GM18519 (cell line): ENCODE results near the gene C1orf198.

Source experiments
- ATAC-seq: cut with Tn5 transposase; IDR thresholded peaks from one replicate; pipeline ENCODE4 v1.9.1; 2021; ENCODE audit warnings: mild to moderate bottlenecking, moderate library complexity; ENCODE audit not compliant: unreplicated experiment, low FRiP score

The C1orf198 gene

DNA sequence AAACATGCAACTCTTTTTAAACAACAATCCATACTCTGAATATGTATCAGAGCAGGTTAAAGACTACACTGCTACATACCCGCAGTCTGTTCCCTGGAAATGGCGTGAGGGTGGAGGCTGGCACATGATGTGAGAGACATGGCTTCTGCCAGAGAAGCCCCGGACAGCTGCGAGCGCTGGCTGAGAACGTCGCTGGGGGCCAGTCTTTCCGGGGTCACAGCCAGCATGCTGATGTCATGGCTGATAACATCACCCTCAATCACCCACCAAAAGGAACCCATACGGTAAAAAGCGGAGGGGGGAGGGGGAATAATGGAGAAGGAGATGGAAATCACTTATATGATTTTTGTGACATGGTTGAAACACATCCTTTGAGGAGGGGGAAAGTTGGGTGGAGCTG, 29.1 kb downstream of the C1orf198 start:
- no peak for ATAC-seq

GRCh38 chr1:230836793-230837192, 31.5 kb downstream of the C1orf198 start:
- ATAC-seq, result no peak

DNA sequence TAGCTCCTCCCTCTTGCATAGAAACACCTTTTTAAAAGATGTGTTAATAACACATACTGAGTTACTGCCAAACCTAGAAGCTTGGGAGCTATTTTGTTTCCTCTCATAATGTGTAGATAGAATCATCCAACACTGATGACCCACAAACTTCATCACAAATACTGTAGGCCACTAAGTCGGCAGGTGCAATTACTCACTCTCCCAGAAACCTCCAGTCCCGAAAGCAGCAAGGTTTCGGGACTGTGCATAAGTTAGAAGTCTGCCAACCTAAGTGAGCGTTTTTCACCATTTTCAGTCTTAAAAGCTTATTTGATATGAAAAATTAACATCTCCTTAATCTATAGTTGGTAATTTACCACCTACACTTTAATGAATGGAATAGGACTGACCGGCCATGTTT, 32.0 kb downstream of the C1orf198 start:
- ATAC-seq, result no peak

DNA sequence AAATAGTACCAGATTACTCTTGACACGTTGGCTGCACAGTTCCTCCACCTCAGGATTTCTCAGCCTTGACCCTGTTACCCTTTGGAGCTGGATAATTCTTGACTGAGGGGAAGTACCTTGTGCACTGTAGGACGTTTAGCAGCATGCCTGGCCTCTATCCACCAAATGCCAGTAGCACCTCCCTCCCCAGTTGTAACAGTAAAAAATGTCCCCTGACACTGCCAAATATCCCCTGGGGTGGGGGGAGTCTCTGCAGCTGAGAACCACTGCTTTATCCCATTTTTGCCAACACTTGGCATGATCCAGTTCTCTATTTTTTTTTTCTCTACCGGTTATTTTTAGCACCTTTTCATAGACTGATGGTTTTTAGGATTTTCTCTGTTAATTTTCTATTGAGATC, 34.0 kb downstream of the C1orf198 start:
- no peak for ATAC-seq

DNA sequence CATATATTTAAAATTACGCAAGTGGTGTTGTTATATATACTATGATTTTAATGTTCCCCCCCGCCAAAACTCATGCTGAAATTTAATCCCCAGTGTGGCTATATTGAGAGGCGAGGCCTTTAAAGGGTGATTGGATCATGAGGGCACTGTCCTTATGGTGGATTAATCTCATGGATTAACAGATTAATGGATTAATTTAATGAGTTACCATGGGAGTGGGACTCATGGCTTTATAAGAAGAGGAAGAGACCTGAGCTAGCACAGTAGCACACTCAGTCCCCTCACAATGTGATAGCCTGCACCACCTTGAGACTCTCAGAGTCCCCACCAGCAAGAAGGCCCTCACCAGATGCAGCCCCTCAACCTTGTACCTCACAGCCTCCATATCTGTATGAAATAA, 34.8 kb downstream of the C1orf198 start:
- ATAC-seq, result no peak

DNA sequence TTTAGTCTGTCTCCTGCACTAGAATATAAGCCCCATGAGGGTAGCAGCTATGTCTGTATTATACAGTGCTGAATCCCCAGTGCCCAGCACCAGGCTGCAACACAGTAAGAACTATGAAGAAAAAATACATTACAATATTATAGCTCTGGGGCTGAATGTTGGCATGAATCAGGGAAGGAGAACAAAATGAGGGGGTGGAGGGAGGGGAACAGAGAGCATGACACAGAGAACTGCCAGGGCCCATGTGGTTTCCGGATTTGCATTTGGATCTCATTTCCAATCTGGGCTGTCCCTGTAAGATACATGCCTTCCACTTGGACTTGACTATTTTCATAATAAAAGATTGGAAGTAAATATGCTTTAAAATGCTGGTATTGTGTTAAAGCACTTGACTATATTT, 35.8 kb downstream of the C1orf198 start:
- ATAC-seq, result no peak

DNA sequence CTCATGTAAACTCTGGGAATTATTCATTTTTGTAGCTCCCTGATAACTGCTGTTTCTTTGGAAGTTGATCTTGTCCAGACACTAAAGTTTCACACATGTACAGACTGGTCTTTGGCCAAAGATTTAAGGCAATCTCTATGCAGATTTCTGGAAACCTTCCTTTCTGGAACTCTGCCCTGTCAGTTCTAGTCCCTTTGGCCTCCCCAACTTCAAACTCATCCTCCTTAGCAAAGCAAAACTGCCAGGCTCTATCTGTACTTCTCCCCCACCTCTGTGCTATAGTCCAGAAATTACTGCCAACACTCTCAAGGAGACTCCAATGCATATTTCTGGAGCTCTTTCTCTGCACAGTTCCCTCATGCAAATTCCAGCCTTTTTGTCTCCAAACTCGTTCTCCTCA, 36.5 kb downstream of the C1orf198 start:
- ATAC-seq, result no peak

- ATAC-seq, result no peak
Observed at GRCh38 chr1:230828421-230828820, 39.9 kb downstream of the C1orf198 start.

DNA sequence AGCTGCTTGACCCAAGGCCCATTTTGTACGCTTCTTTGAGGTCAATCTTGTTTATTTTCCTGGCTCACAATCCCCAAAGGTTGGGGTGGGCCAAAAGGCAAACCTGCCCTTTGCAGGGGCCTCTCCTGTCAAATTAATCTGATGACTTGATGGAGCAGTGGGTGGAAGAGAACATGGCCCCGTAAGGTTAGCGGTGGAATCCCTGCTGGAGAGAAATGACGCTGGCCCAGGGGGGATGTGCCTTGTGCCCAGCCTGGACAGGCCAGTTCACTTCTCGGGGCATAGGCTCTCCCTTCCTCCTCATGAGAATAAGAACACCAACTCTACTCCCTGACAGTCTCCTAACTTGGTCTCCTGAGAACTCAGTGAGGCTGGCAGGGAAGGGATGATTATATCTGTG, 40.5 kb downstream of the C1orf198 start:
- ATAC-seq, result no peak

DNA sequence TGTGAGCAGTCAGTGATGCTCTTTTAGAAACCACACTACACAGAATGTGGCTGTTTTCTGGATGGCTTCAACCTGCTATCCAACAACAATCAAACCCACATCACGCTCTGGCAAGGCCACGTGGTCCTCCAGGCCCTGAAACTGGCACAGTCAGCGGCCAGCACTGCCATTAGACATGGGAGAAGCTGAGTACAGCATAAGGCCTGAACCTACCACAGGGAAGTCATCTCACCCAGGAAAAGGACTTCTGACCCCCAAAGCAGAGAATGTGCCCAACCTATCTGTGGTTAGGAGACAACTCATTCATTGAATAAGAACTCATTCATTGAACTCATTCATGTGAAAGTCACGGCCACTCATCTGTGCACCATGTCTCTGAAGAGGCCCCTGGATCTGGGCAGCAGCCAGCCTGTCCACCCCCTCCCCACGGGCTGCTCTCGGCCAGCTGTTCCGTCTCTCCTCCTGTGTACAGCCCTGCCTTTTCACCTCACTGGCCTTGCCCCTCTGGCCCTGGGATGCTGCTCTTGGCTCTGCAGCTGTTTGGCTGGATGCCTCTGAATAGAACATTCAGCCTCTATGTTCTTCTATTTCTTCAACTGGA, 41.1 kb downstream of the C1orf198 start:
- no peak for ATAC-seq

- no peak for ATAC-seq
Observed at GRCh38 chr1:230826166-230826875, 42.0 kb downstream of the C1orf198 start.

DNA sequence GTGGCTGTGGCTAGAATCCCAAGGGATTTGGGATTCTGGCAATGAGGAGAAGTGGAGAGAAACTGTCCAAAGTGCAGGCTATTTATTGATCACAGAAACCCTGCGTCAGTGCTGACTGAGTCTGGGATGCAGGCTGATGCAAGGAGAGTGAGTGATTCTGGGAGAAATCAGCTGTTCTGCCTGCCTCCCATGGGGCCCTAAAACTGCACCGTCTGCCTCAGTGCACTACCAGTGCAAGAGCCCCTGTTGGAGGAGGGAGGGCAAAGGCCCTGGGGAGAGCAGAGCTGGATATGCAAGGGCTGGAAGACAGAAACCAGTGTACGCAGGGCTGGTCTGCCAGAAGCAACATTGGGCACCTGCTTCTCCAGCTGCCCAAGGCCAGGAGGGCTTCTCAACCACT, 42.6 kb downstream of the C1orf198 start:
- no peak for ATAC-seq

GRCh38 chr1:230824919-230825721, 43.2 kb downstream of the C1orf198 start:
- ATAC-seq, result no peak

DNA sequence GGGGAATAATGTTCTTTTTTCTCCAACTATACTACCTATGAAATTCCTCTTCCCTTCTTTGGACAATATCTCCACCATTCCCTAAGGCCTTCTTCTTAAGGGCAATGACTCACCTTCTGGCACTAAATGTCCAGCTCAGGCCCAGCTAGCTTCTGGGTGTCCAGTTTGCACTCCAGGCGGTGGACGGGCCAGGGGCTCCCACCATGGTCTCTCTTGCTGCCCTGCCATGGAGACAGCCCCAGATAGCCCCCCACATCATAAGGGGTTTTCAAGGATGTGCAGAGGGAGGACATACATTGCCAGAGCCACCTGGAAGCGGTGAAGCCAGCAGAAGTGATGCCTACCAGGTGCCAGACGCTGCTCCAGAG, 43.8 kb downstream of the C1orf198 start:
- no peak for ATAC-seq

DNA sequence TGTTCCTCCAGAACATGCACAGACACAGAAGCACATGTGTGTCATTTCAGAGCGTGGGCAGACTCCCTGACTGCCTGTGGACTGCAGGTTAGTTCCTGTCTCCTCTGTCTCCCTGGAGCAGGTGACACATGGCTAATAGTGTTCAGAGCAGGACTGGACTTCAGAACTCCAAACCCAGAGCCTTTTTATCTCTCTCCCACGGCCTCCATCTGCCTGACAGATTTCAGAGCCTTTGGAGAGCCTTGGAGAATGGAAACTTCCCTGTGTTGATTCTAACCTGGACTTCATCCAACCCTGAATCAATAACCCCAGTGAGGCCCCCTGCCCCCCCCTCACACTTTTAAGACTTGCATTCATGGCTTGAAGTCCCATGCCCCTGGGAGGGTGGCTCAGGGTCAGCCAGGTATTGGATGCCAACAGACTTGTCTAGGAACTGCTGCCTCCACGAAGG, 44.4 kb downstream of the C1orf198 start:
- no peak for ATAC-seq

DNA sequence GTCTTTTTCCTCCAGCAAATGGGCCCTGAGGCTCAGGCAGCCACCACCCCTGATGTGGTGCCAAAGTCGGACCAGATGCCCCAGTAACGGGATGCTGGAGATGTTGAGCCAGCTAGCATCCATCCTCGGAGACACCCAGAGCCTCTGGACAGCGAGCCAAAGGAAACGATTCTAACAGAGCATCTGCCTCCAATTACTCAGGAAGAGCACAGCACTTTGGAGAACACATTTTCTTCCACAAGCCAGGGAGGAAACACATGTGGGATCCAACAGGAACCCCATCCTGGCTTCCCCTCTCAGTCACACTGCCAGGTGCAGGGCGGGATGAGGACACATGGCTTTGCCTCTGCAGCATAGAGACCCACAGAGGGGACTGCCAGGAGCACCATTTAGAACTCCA, 44.9 kb downstream of the C1orf198 start:
- no peak for ATAC-seq

GRCh38 chr1:230822092-230822581, 46.2 kb downstream of the C1orf198 start:
- ATAC-seq, result no peak

- no peak for ATAC-seq
Observed at GRCh38 chr1:230821346-230821745, 47.0 kb downstream of the C1orf198 start.

GRCh38 chr1:230820568-230820967, 47.8 kb downstream of the C1orf198 start:
- ATAC-seq, result no peak

DNA sequence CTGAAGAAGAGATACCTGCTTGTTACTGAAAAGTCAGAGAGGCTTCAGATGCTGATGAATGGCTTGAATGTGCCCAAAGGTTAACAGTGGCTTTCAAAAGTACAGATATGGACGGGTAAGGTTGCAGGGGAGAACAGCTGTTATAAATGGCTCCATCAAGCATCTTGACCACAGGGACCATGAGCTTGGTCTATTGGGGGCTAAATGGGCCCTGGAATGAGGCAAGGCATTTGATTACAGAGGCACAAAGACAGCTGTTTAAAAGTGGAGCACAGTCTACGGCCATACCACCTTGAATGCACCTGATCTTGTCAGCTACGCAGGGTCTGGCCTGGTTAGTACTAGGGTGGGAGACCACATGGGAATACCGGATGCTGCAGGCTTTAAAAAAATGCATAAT, 48.3 kb downstream of the C1orf198 start:
- ATAC-seq, result no peak

GRCh38 chr1:230818901-230819300, 49.4 kb downstream of the C1orf198 start:
- ATAC-seq, result no peak
